ENCODE results near the gene ACTN1.

DNA sequence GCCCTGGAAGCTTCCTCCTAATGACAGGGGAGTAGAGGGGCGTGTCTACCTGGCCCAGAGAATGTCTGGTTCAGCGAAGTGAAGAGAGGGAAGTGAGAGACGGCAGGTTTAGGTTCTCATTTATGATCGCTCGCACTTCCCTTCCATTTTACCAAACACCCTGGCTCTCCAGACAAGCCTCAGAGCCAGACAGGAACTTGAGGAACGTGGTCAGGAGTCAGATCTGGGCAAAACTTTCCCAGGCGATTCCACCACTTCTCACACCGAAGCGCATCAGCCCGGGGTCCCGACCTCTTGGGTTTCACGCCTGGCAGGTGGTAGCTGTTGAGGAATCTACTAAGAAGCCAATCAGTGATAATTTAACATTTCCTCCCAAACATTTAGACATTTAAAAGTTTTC, 21.3 kb downstream of the ACTN1 start:
- no peak for TF ChIP-seq POLR2AphosphoS5 (IDR thresholded peaks at IDR 0.05)
- TF ChIP-seq, protein P1, sequence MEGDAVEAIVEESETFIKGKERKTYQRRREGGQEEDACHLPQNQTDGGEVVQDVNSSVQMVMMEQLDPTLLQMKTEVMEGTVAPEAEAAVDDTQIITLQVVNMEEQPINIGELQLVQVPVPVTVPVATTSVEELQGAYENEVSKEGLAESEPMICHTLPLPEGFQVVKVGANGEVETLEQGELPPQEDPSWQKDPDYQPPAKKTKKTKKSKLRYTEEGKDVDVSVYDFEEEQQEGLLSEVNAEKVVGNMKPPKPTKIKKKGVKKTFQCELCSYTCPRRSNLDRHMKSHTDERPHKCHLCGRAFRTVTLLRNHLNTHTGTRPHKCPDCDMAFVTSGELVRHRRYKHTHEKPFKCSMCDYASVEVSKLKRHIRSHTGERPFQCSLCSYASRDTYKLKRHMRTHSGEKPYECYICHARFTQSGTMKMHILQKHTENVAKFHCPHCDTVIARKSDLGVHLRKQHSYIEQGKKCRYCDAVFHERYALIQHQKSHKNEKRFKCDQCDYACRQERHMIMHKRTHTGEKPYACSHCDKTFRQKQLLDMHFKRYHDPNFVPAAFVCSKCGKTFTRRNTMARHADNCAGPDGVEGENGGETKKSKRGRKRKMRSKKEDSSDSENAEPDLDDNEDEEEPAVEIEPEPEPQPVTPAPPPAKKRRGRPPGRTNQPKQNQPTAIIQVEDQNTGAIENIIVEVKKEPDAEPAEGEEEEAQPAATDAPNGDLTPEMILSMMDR (IDR thresholded peaks at IDR 0.05), result no peak
- no peak for TF ChIP-seq EP300 (IDR thresholded peaks at IDR 0.05)
- no peak for TF ChIP-seq POLR2A (IDR thresholded peaks at IDR 0.05)

Data from suprapubic skin (tissue), 4 donors.